ENCODE data around the gene TMED4. TPM values are rescaled to one million over a fixed set of nuclear protein-coding genes. Genes with fewer than 3 reads are reported as not detected.

TMED4 gene
- polyA plus RNA-seq, 1 donor from 2014 or later = 158 TPM

GRCh38 chr7:44626620-44627019 is 44.6 kb upstream of the TMED4 start:
- Histone ChIP-seq H3K27ac (ENCODE audit: low read length) (no peak overlapping the region), H3K79me2 (replicated peaks; ENCODE audit: insufficient read depth, low read length) (peaks cover 3% of the 10 kb centered on the region), H3K9ac (ENCODE audit: low read length) (no peak overlapping the region), H2AFZ (ENCODE audit: low read depth, low read length) (no peak overlapping the region), H4K20me1 (ENCODE audit: insufficient read depth) (no peaks in the 10 kb centered on the region), H3K9me3 (ENCODE audit: low read length) (no peaks in the 10 kb centered on the region), H3K36me3 (ENCODE audit: insufficient read depth, low read length) (no peaks in the 10 kb centered on the region), H3K9me2 (ENCODE audit: insufficient read depth, low read length) (no peaks in the 10 kb centered on the region), H3K4me3 (ENCODE audit: low read length) (no peak overlapping the region), H3K4me2 (ENCODE audit: low read length) (no peak overlapping the region), H3F3A (ENCODE audit: insufficient read depth, low read length, poor library complexity, severe bottlenecking) (no peaks in the 10 kb centered on the region), H3K27me3 (ENCODE audit: insufficient read depth, low read depth, low read length) (no peaks in the 10 kb centered on the region)
- no peak for TF ChIP-seq POLR2AphosphoS5 (IDR thresholded peaks at IDR 0.05)
- no peak for TF ChIP-seq RAD21 (conservative IDR thresholded peaks at IDR 0.05)
- TF ChIP-seq SMC3 (conservative IDR thresholded peaks at IDR 0.05; ENCODE audit: poor library complexity) = no peak
- TF ChIP-seq TAF1 (IDR thresholded peaks at IDR 0.05; ENCODE audit: low read depth) = no peak
- TF ChIP-seq EZH2 (IDR thresholded peaks at IDR 0.05; ENCODE audit: borderline replicate concordance, insufficient read depth, low read length, poor library complexity, severe bottlenecking) = no peak
- no peak for TF ChIP-seq MXI1 (conservative IDR thresholded peaks at IDR 0.05; ENCODE audit: poor library complexity, severe bottlenecking)
- TF ChIP-seq CTCF (IDR thresholded peaks at IDR 0.05; ENCODE audit: poor library complexity, severe bottlenecking) = no peak
- no peak for TF ChIP-seq EP300 (conservative IDR thresholded peaks at IDR 0.05; ENCODE audit: poor library complexity, severe bottlenecking)
- no peak for TF ChIP-seq REST (IDR thresholded peaks at IDR 0.05; ENCODE audit: borderline replicate concordance)

GRCh38 chr7:44625526-44626471 is 43.8 kb upstream of the TMED4 start:
- H3K9me3 ChIP-seq (ENCODE audit: low read length) = no peaks in the 10 kb centered on the region
- no peak overlapping the region for H3K9ac ChIP-seq (ENCODE audit: low read length)
- TF ChIP-seq EZH2 (IDR thresholded peaks at IDR 0.05; ENCODE audit: borderline replicate concordance, insufficient read depth, low read length, poor library complexity, severe bottlenecking) (no peak), SMC3 (conservative IDR thresholded peaks at IDR 0.05; ENCODE audit: poor library complexity) (no peak), REST (IDR thresholded peaks at IDR 0.05; ENCODE audit: borderline replicate concordance) (no peak), POLR2AphosphoS5 (IDR thresholded peaks at IDR 0.05) (no peak), EP300 (conservative IDR thresholded peaks at IDR 0.05; ENCODE audit: poor library complexity, severe bottlenecking) (no peak), TAF1 (IDR thresholded peaks at IDR 0.05; ENCODE audit: low read depth) (no peak), RAD21 (conservative IDR thresholded peaks at IDR 0.05) (no peak), MXI1 (conservative IDR thresholded peaks at IDR 0.05; ENCODE audit: poor library complexity, severe bottlenecking) (no peak), CTCF (IDR thresholded peaks at IDR 0.05; ENCODE audit: poor library complexity, severe bottlenecking) (no peak)
- no peak overlapping the region for H2AFZ ChIP-seq (ENCODE audit: low read depth, low read length)
- no peaks in the 10 kb centered on the region for H3K27me3 ChIP-seq (ENCODE audit: insufficient read depth, low read depth, low read length)
- no peaks in the 10 kb centered on the region for H3K9me2 ChIP-seq (ENCODE audit: insufficient read depth, low read length)
- H3K79me2 ChIP-seq (replicated peaks; ENCODE audit: insufficient read depth, low read length) = peaks cover 9% of the 10 kb centered on the region
- H3K4me2 ChIP-seq (ENCODE audit: low read length) = no peak overlapping the region
- H3F3A ChIP-seq (ENCODE audit: insufficient read depth, low read length, poor library complexity, severe bottlenecking) = no peaks in the 10 kb centered on the region
- no peaks in the 10 kb centered on the region for H4K20me1 ChIP-seq (ENCODE audit: insufficient read depth)
- no peak overlapping the region for H3K4me3 ChIP-seq (ENCODE audit: low read length)
- no peaks in the 10 kb centered on the region for H3K36me3 ChIP-seq (ENCODE audit: insufficient read depth, low read length)
- no peak overlapping the region for H3K27ac ChIP-seq (ENCODE audit: low read length)
